Measurements from ENCODE around the gene PPP1CA.
A peak's percentile ranks its signal among the peaks of the same experiment; 100 is the strongest.

The PPP1CA gene

DNA sequence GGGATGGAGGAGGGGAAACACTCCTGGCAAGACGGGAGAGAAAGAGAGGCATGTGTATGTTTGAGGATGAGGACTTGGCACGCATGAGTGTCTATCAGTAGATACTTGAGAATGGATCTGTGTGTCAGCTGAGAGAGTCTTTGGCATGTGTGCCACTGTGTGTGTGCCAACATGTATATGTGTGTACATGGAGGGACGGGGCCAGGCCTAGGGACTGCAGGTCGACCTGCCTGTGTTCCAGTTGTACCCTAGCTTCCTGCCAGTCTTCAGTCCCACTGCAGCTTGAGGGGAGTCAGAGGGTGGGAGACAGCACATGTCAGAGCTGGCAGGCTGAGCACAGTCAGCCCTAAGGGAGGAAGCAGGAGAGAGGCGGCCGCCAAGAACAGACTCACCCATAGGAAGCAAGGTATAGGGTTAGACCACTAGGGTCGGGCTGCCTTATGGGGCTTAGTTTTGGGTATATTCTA lies 33.9 kb downstream of the PPP1CA start:
- DNase-seq = no peak

DNA sequence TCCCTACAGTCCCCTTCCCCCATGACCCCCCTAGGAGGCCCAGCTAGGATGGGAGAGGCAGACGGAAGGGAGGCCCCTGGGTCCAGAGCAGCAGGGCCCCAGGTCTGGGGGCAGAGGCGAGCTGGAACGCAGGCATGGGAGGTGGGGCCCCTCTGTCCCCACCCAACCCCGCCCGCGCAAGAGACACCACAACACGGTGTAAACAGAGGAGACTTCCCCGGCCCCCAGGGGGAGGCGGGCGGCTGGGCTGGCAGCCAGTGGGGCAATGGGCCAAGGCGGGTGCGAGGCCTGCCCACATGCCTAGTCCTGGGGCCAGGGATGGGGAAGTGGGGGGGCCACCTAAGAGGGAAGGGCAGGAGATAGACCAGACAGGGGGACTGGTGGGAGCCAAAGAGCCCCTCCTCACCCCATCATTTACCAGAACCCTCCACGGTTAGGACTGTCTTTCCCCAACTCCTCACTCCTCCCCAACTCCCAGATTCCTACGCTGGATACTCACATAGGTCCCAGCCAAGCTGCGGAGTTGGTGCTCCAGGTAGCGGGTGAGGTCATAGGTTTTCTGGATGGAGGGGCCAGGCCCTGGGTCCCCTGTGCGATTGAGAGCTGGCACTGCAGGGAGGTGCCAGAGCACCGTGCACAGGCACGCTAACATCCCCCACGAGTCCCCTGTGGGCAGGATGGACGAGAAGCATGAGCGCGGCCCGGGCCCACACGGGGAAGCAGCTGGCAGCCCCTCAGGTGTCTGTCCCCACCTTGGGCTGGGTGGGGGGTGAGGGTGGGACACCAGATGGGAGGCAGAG lies 34.5 kb downstream of the PPP1CA start:
- no peak for DNase-seq

DNA sequence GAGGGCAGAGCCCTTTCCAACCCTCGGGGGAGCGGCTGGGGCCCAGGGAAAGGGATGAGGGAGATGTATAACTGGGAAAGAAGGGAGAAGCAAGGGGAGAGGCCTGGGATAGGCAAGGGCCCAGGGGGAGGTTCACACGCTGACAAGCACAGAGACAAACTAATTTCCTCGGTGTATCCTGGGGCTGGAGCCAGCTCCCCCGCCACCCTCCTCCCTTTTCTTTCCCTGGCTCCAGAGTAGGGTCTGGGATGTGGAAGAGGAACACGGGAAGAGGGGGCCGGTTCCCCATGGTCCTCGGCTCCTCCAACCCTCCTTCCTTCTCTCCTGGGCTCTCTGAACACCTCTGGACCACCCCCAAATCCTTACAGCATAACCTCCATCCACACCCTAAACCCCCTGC lies 35.1 kb downstream of the PPP1CA start:
- no peak for DNase-seq

DNA sequence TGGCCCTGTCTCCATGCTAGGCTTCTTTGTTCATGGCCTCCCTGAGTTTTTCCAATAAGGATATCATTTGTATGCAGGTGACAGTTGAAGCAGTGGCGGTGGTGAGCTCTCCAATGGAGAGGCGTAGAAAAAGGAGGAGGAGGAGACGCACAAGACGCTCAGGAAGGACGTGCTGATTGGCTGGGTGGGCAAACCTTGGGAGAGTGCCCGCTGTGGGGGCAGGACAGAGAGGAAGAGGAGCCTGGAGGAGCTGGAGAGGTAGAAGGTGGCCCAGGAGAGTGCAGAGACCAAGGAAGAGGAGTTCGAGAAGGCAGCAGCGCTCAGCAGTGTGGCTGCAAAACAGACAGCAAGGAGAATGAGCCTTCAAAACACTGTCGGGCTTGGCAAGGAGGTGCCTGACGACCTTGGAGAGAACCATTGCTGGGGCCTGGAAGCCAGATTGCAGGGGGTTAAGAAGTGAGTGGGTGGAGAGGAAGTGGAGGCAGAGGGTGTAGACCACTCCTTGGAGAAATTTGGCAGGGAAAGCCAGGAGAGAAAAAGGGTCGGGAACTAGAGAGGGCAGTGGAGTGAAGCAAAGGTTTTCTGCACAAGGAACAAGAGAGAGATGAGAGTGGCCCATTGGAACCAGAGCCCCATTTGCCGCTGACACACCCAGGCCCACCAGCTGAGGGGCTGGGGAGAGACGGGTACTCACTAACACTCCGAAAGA lies 35.8 kb downstream of the PPP1CA start:
- no peak for DNase-seq

DNA sequence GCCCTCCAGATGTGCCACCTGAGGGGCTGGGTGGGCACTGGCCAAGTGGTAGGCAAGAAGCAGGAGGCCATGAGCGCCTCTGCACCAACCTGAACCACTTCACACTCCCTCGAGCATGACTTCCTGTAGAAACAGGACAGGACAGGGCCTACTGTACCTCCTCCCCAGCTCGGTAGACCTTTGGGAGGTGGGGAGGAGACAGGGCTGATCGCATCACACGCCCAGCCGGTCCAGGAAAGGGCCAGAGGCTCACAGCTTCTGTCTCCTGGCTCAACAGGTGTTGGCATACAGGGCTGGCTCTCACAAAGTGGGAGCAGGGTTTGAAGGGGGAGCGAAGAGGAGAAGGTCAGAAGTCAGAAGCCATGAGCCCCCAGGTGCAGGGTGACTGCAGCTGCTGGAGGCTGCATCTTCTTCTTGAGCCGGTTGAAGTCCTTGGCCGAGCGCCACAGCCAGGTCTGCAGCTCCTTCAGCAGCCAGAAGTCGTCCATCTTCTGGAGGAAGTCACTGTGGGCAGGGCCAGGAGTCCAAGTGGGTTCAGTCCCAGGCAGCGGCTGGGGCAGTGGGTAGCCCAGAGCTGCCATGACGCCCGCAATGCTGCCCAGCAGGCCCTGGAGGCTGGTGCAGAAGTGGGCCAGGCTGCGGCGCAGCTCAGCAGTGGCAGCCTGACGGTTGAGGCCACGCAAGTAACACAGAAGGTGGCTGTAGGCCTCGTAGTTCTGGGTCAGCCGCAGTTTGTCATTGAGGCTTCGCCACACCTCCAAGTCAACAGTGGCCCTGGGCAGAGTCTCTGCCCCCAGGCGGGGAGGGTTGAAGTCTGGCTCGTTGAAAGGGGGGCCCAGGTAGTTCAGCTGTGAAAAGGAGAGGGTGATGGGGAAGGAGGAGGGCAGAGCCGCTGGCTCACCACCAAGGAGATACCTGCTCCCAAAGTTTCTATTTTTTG lies 36.6 kb downstream of the PPP1CA start:
- DNase-seq = no peak

DNA sequence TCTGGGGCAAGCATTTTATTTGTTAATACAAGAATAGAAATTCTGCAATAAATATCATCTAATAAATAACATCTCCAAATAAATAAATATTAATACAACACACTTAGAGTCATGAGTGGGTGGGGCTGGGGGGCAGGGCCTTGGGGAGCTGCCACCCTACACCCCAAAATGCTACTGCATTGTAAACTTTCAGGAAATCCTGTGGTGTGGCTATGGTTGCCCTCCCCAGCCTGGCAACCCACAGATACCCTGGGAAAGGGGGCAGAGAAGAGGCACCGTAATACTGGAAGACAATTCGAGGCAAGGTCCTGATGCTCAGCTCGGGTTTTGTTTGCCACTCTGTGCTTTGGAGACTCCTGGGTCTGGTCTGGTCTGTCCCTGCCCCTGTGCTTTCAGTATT lies 37.5 kb downstream of the PPP1CA start:
- DNase-seq = no peak

DNA sequence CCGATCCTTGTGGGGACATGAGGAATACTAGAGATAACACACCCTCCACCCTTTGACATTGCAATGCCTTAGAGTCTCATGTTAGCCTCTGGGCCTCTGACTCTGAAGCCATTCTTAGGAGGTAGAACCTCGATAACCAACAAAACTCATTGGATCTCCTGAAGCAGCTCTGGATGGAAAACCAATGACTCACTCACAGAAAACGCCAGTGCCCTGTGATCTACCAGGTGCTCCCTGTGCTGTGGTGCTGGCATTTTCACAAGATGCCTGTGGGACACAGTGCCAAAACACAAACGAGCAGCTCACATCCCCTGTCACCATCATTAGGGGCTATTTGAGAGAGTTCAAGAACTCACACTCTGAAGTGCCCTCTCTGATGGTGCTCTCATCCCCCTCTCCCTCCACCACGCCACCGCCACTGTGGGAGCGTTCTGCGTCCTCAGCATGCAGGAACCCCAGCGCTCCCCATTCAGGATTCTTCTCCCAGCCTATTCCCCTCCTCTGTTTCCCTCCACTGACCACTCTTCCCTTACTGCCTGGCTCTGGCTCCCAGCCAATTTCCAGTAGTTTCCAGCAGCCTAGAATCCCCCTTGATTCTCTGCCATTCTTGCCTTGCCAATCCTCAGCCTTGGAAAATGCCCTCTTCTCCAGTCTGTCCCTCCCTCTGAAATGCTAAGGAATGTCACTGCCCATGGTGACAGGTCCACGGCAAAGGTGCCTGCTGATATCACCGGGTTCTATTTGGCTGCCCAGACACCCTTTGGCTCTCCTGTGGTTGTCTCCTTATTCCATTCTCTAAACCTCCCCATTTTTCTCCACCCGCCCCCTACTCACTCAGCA lies 43.6 kb downstream of the PPP1CA start:
- DNase-seq = no peak

DNA sequence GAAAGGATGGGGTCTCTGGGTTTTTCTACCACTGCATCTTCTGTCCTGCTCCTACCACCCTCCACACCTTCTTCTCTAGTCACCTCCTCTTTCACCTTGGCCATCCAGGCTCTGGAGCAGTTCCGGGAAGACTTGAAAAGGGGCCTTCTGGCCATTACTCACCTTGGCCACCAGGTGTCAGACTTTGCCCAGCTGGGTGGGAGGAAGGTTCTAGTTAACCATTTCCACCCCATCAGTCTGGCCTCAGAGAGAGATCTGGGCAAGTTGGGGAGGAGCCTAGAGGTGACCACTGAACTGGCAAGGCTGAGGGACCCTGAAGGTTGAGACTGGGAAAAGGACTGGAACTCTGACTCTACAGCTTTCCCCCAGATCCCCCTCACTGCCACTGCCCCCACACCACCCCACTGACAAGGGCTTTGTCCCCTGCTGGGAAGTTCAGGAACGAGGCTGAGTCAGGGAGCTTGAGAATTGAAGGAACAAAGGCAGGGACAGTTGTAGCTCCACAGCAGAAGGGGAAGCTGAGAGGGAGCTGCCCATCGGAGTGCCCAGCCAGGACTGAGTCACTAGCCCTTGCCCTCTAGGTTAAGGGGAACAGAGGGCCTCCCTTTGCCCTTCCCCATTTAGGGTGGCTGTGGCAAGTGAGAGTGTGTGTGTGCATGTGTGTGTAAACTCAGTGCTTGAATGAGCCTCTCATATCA lies 44.6 kb downstream of the PPP1CA start:
- peak; percentile 66 for DNase-seq

DNA sequence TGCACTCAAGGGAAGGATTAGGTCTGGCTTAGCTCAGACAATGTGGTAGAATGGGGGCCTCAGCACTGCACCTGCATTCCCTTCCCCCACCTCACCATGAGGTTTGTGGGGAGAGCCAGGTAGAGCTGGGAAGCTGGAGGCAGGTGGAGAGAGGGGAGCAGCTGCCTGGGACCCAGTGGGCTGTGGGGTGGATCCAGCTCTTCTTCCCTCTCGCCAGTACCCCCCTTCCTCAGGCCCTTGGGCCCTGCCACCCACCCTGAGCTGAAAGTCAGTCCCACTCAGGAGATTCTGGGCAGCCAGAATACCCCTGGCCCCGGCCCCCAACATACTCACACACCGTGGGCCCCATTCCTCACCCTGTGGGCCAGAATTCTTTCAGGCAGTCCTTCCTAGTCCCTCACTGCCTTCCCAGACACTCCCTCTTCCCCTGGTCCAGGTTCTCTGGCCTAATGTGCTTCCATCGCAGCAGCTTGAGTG lies 45.2 kb downstream of the PPP1CA start:
- DNase-seq = no peak

DNA sequence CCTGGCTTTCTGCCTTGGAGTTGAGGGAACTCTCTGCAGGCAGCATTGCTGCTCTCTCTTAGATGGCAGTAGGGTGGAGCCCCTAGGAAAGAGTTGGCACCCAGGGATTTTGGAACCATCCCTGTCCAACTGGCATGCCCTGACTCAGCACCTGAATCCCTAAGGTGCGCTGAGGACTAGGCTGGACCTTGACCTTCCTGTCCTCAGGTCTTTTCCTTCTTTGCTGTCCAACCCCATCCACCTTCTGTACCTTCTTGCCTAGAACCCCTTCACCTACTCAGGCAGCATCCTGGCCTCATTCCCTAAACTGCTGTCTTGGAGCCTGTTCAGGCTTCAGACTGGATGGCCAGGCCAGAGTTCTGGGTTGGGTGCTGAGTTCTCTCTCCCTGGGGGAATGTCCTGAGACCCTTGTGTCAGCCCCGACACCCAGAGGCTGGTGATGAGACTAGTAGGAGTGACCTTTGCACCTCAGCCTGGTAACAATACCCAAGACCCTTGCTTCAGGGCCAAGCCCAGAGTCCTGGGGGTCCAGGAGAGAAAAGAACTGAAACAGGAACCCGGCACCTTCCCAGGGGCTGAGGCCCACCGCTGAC lies 45.8 kb downstream of the PPP1CA start:
- DNase-seq = no peak

DNA sequence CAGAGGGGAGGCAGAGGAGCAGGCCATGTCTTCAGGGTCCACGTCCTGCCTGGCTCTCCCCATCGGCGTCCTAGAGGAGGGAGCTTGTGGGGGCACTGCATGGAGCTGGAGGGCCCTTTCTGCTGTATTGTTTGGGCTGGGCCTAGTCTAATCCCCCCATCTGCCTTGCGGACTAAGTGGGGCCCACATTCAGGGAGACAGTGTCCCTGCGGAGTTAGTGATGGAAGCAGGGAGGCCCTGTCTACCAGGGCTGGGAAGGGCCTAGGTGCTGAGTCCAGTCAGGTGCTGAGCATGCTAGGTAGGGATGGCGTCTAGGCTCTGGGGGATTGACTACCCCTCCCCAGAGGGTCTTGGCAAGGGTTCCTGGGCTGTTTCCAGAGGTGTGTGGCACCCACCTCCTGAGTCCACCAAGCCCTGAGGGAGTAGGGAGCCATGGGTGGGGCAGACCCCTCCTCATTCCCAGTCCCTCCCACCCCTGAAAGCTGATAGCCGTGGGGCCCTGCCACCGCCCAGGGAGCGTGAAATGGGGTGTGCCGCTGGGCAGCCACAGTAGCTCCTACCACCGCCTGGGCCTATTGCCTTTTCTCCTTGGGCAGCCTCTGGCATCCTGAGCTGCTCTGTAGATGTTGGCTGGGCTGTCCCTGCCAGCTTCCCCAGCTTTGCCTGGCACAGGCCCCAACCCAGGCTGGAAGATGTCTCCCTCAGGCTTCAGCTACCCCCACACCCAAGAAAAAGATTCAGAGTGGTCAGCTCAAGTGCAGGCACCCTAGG lies 46.5 kb downstream of the PPP1CA start:
- DNase-seq = no peak

DNA sequence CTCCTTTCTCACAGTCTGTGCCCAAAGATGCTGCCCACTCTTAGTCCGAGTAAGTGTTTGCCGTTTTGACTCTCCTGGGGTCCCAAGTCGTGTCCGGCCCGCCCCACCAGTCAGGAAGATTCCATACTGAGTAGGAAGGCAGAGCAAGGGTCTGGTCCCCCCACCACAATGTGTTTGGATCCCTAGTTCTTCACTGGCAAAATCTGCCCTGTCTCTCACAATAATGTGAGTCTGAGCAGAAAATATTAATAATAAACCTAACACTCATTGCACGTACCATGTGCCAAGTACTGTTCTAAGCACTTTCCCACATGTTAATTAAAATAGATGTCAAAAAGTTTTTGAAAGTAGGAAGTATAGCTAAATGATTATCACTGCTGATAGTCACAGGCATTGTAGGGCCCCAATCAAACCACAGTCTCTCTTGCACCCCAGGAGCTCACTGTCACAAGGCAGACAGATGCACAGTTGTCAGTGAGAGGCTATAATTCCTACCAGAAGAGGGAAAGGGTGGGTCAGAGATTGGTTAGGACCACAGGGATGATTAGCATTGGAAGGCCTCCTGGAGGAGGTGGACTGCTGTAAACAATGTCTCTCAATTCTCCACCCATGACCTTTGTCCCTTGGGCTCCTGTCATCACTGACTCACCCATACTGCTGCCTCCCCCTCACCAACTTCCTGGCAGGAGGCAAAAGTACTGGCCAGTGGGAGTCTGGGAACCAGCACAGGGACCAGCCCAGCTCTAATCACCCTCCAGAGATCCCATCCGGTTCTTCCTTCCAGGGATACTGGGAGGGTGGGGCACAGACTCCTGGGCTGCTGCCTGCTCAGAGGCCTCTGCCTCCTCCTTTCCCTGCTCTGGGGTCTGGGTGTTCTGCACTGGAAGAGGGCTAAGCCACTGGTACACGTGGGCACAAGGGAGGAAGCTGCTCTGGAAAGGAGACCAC lies 47.3 kb downstream of the PPP1CA start:
- no peak for DNase-seq

DNA sequence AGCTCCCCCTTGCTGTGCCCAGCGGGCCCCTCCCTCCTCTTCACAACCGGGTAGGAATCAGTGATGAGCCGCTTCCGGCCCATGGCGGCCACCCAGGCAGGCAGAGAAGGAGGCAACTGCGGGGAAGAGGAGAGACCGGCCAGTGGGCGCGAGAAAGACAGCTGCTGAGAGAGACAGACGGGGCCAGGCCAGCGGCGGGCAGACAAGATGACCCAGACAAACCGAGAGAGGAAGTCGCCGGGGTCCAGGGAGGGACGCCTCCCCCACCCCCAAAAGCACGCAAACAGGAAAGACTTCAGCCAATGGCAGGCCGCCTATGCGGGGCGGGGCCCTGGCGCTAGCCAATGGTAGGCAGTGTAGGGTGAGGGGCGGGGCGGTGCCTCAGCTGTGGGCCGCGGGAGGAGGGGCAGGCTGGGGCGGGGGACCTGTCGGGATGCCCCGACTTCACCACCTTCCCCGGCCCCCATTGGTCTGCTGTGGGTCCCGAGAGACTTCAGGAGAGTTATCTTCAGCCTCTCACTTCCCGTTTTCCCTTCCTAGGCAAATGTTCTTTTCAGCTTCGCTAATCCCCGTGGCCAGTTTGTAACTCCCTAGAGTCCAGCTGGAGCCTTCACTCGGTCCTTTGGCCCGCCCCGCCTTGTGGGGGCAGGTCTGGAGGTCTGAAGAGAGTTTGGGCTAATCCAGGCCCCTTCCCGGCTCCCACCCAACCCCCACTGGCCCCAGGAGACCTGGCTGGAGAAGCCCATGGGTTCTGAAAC lies 48.2 kb downstream of the PPP1CA start, which contains the start of gene POLD4:
Gene POLD4, minus strand, starts transcription at position 230 of the 758 bp plus-strand sequence. Its CDS starts 147 bp downstream, at position 83.
- DNase-seq = peak; percentile 94

DNA sequence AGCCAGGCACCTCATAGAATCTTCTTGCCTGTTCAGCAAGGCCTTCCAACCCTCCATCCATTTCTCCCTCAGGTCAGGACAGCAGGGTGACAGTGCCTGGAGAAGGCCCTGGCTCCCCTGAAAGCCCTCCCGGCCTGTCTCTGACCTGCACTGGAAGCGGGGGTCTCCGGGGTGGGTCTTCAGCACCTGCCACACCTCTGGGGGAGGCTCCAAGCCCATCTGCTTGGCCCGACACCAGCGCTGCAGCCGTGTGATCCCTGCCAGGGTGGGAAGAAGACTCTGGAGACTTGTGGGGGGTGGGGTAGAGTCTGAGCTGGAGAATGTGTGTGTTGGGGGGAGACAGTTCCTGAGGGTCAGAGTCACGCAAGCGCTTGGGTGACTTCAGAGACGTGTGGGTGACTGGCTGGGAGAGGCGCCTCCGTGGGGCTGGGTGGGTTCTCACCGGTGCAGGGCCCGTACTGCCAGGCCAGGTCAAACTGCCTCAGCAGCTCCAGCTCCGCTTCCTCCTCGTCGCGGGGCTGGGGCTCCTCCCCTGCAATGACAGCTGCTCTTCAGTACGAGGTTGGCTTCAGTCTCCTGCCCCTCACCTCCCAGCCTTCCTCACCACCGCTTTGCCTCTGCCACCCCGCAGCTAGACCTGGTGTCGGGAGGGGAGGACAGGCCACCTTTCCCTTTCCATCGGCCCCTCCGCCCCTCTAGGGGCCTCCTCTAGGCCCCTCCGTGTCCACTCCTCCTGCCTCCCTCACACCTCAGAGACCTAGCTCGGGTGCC lies 48.9 kb downstream of the PPP1CA start:
- no peak for DNase-seq

DNA sequence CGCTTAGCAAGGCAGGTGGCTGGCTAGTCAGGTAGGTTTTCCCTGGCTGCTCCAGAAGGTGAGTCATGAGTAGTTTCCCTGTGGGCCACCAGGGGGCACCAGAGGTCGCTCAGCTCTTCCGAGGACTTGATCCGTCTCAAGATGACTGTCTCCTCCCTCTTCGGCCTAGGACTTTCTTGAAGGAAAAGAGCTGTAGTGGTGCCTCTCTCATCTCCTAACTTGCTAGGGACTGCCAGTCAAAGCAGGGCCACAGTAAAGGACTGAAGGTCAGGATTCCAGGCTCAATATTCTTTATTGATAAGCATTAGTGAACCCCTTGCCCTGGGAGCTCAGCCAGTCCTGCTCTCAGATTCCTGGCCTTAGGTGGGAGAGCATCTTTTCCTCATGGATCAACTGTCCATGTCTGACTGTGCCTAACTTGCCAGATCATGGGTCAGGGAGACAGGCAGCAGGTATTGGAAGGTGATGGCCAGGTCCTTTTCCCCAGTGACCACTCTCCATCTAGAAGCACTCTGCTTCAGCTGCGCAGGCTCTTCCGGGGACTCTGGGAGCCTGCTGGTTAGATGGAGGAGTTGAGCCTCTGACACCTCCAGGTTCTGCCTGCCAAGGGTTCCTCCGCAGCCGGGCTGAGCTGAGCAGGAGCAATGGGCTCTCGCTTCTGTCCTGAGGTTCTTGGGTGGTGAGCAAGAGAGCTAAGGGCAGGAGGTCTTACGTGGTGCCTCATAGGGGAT lies 50.2 kb downstream of the PPP1CA start:
- DNase-seq = peak; percentile 64

DNA sequence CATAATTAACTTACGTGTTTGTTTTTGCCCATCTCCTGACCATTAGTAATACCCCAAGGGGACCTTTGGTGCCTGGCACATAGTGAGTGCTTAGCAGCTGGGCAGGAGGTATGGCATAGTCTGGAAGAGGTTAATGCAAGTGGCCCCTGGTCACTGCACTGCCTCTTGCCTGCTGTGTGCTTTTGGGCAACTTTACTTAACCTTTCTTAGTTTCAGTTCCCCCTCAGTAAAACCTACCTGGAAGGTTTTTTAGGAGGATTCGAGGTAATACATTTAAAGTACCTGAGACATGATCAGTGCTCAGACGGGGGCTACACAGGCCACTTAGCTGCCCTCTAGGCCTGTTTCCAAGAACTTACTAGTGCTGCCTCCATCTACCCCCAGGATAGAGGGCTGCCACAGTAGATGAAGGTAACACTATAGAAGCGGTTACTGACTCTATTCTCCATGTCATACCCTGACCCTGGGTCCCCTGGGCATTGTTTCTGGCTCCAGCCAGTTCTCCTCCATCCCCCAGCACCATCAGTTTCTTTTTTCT lies 51.7 kb downstream of the PPP1CA start:
- DNase-seq = no peak
